ENCODE measurements around the gene GFY.

Gene GFY

DNA sequence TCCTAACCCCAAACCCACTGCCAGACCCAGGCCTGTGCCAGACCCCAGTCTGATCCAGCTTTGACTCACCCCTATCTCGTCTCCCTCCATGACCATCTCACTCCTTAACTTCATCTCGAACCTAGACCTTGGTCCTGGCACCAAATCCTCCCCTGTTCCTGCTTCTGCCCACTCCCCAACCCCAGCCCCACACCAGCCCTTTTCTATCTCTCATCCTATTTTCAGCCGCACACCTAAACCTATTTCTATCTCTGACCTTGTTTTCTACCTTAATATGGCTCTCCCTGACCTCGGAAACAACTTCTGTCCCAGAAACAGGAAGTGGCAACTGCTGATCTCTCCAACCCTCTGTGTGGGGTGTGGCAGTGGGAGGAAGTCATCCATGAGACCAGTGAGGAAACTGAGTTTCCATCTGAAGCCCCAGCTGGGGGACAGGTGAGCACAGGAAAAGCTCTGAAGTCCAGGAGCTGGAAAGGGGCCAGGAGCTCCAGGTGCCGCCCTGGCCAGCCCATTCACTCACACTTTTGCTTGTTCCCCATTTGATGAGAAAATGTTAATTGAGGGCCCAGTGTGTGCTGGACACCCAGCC is 15.7 kb upstream of the GFY start:
- no peak for DNase-seq

- DNase-seq, result no peak
Observed at GRCh38 chr19:49411681-49412326, 13.4 kb upstream of the GFY start.

DNA sequence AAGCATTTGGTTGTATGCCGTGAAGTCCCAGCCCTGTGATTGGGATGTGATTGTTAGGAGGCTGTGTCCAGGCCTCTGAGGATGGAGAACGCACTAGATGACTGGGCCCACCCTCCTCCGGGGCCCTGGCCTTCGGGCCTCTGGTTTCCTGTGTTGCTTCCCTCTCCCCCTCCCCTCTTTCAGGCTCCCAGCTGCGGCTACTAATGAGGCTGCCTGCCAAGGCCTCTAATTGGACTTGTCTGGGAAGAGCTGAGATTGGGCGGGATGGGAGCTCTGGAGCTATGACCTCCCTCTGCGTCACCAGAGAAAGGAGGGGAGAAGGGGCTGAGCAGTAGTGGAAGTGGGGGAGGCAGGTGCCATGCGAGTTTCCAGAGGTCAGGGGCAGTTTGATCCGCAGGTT is 11.8 kb upstream of the GFY start:
- DNase-seq, result no peak

- no peak for DNase-seq
Observed at GRCh38 chr19:49414256-49414655, 10.9 kb upstream of the GFY start.

GRCh38 chr19:49415102-49415809 is 9.9 kb upstream of the GFY start:
- no peak for DNase-seq

GRCh38 chr19:49415810-49416200 is 9.4 kb upstream of the GFY start:
- no peak for DNase-seq

- DNase-seq, result no peak
Observed at GRCh38 chr19:49417088-49417487, 8.1 kb upstream of the GFY start.

- DNase-seq, result no peak
Observed at GRCh38 chr19:49418511-49418910, 6.7 kb upstream of the GFY start.

- DNase-seq, result no peak
Observed at GRCh38 chr19:49419173-49419572, 6.0 kb upstream of the GFY start.

GRCh38 chr19:49420227-49420626 is 5.0 kb upstream of the GFY start:
- no peak for DNase-seq

GRCh38 chr19:49421039-49421877 is 3.9 kb upstream of the GFY start:
- no peak for DNase-seq

- DNase-seq, result no peak
Observed at GRCh38 chr19:49421878-49422202, 3.3 kb upstream of the GFY start.

DNA sequence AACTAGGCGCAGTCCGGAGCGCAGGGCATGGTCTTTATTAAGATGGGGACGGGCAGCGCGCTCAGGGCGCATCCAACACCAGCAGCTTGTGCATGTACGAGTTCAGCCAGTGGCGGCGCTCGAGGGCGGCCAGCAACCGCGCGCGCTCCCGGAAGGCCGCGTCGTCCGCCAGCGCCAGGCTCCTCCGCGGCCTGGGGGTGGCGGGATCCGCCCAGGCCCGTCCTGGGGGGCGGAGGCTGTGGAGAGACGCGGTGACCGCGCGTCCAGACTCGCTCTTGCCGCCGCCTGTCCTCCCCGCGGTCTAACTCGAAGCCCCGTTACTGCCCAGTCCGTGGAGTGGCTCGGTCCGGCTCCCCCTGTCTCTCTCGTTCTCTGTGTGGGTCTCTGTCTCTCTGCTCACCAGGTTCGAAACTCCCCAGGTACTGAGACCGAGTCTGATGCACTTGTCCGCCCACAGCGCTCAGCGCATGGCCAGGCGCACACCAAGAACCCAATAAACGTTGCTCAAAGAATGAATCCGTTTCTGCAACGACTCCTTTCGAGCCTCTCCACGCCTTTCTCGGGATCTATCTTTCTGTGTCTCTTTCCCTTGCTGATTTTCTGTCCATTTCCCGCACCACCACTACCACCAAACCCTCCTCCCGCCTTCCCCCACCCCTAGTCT is 2.6 kb upstream of the GFY start:
- no peak for DNase-seq

- DNase-seq, result no peak
Observed at GRCh38 chr19:49423071-49423984, 1.9 kb upstream of the GFY start, which contains the start of gene PTH2. Gene PTH2 (minus strand): TSS chr19:49423441. CDS start chr19:49423339, 102 bp downstream.

DNA sequence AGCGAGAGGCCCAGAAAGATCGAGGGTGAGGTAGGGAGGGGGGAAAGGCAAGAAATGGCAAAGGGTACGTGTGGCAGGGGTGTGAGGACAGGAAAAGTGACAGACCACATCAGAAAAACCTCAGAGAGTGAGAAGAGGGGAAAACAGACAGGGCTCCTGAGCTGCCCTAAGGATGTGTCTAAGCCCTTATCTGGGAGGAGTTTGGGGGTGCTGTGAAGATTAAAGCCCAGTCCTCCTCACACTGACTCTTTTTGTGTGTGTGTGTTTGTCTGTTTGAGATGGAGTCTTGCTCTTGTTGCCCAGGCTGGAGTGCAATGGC is 1.2 kb upstream of the GFY start:
- no peak for DNase-seq

DNA sequence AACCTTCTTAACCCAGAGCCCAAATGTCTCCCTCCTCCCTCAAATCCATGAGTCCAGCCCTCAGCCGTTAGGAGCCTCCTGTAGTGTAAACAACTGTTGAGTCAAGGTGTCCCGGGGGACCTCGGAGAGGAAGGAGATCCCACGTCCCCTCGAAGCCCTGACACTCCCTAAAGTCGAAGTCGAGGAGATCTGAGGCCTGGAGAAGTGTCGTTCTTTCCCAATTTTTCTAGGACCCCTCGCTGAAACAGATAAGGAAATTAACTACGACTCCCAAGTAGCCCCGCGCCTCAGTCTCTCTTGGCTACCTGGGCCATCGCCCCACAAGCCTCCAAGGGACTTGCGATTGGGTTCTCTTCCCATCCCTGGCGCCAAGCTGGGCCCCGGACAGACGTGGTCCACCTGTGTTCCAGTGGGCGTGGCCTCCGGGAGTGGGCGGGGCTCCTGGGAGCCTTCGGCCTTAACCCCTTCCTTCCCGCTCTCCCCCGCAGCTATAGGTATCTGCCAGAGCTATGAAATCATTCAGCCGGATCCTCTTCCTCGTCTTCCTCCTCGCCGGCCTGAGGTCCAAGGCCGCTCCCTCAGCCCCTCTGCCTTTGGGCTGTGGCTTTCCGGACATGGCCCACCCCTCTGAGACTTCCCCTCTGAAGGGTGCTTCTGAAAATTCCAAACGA is 869 bp downstream of the GFY start:
- DNase-seq, result no peak

DNA sequence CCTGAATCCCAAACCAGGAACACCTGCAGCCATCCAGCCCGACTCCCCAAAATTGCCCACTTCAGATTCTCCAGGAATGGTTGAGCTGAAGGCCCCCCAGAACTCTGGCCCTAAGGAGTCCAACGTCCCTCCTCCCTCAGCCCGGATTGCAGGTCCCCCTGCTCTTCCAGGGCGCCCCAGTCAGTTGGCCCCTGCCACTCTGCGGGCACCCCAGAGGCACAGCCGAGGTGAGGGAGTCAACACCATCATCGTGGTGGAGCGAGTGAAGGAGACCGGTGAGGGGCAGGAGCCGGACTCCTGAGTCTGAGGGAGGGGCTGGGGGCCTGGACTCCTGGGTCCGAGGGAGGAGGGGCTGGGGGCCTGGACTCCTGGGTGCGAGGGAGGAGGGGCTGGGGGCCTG is 2.2 kb downstream of the GFY start:
- no peak for DNase-seq

DNA sequence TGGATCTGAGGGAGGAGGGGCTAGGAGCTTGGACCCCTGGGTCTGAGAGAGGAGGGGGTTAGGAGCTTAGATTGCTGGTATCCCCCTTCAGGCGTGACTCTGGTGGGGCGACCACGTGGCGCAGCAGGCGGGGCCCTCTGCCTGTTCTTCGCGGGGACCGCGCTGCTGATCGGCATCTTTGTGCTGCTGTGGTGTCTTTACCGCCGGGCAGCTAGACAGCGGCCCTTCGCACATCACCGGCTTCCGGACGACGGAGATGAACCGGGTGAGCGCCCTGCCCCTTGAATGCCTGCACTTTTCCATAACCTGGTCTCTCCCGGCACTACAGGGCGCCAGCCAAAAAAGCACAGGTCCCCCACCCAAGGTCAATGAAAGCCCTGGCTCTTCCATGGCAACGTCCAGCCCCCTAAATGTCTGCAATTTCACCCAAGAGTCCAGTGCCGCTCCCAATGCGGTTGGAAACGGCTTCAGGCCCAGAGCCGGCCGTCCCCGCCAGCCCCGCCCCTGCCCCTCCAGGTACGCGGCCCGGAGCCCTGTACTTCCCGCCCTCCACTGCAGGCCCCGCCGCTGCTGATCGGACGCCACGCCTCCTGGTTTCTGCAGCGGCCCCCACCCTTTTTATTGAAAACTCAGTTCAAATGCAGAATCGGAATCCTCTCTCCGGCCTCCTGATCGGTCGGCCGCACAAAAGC is 2.8 kb downstream of the GFY start:
- no peak for DNase-seq

DNA sequence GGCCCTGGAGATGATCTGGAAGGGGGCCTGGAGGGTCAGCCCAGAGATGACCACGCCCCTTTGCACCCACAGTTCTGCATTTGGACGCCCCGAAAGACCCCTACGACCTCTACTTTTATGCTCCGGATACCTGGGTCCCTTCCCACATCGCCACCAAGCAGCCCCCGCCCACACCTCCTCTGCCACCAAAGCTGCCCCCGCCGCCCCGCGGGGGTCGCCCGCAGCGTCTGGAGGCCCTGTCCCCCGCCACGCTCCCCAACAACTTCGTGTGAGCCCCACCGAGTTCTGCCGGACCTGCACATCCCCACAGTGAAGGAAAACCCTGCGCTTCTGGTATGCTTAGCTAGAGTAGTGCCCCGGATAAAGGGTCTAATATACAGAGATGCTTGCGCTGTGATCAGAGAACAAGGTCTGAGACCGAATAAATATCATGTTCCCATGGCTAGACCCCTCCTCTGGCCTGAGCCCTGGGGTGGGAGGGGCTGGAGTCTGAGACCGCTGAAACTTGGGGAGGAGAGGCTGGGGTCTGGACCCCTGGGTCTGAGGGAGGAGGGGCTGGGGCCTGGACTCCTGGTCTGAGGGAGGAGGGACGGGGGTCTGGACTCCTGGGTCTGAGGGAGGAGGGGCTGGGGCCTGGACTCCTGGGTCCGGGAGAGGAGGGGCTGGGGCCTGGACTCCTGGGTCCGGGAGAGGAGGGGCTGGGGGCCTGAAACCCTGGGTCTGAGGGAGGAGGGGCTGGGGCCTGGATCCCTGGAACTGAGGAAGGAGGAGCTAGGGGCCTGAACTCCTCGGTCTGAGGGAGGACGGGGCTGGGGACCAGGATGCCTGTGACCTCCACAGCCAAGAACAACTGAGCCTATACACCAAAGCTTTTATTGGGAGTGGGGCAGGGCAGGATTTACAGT is 3.6 kb downstream of the GFY start:
- DNase-seq, result no peak

DNA sequence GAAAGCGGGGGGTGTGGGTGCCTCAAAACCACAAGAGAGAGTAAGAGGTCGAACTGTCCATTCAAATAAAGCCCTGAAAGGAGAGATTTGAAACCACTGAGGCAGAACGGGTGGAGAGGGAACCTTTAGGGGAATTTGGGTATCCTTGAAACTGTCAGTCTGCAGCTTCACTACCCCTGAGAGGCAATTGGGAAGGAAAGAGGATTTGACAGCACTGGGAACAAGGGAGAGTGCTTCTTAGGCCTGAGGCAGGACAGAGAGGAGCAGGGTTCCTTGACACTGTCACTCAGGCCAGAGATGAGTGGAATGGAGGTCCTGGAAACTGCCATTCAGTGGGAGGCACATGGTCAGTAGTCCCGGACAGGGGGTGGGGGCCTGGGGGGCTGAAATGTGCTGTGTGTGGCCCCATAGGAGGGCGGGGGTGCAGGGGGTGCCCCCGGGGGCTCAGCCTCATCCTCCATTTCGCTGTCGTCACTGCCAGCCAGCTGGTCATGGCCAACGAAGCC is 5.0 kb downstream of the GFY start:
- DNase-seq, result no peak
